Trophoblast cell (in vitro differentiated cells and primary cell): ENCODE measurements around the gene CDH26.

Experiments used
- DNase-seq, 2 donors: peaks; one replicate each; pipeline ENCODE4 v3.0.0-alpha.2; 2016
- H2AFZ ChIP-seq: 2 replicates; pipeline ENCODE4 v1.6.1; 2013; ENCODE audit warnings: low read length, moderate library complexity, mild to moderate bottlenecking; ENCODE audit not compliant: insufficient read depth, poor library complexity
- H2AK5ac ChIP-seq: 2 replicates; pipeline ENCODE4 v1.6.1; 2013; ENCODE audit warnings: mild to moderate bottlenecking, low read length
- H2BK120ac ChIP-seq: 2 replicates; pipeline ENCODE4 v1.6.1; 2013; ENCODE audit warnings: low read length, mild to moderate bottlenecking, moderate library complexity; ENCODE audit not compliant: insufficient read depth, poor library complexity
- H2BK12ac ChIP-seq: 2 replicates; pipeline ENCODE4 v1.6.1; 2013; ENCODE audit warnings: mild to moderate bottlenecking, low read length, moderate library complexity
- H2BK5ac ChIP-seq: 2 replicates; pipeline ENCODE4 v1.6.1; 2013; ENCODE audit warnings: low read length, low read depth, moderate library complexity, mild to moderate bottlenecking; ENCODE audit not compliant: poor library complexity
- H3K14ac ChIP-seq: 2 replicates; pipeline ENCODE4 v1.6.1; 2013; ENCODE audit warnings: mild to moderate bottlenecking, low read length
- H3K18ac ChIP-seq: 2 replicates; pipeline ENCODE4 v1.6.1; 2013; ENCODE audit warnings: mild to moderate bottlenecking, low read length
- H3K23ac ChIP-seq: 2 replicates; pipeline ENCODE4 v1.6.1; 2013; ENCODE audit warnings: low read length
- H3K27ac ChIP-seq: 2 replicates; pipeline ENCODE4 v1.5.1; 2013; ENCODE audit warnings: low read depth, mild to moderate bottlenecking, inconsistent platforms, low read length, moderate library complexity
- H3K27me3 ChIP-seq: 2 replicates; pipeline ENCODE4 v1.6.1; 2013; ENCODE audit warnings: inconsistent platforms, mild to moderate bottlenecking, low read length, moderate library complexity; ENCODE audit not compliant: insufficient read depth
- H3K36me3 ChIP-seq, 2 experiments: 1 replicate in 1 of 2; 2 replicates in 1 of 2; pipeline ENCODE4 v1.6.1; 2013; ENCODE audit warnings: low read length in 2 of 2, mild to moderate bottlenecking in 2 of 2, moderate library complexity in 1 of 2; ENCODE audit not compliant: insufficient read depth in 2 of 2, control insufficient read depth in 1 of 2
- H3K4ac ChIP-seq: 2 replicates; pipeline ENCODE4 v1.6.1; 2013; ENCODE audit warnings: low read depth, mild to moderate bottlenecking, low read length, moderate library complexity
- H3K4me1 ChIP-seq, 2 experiments: 1 replicate in 1 of 2; 2 replicates in 1 of 2; pipeline ENCODE4 v1.6.1; 2013; ENCODE audit warnings: low read length in 2 of 2, mild to moderate bottlenecking in 2 of 2, moderate library complexity in 1 of 2; ENCODE audit not compliant: insufficient read depth in 2 of 2, control insufficient read depth in 1 of 2
- H3K4me2 ChIP-seq: 2 replicates; pipeline ENCODE4 v1.6.1; 2013; ENCODE audit warnings: inconsistent platforms, mild to moderate bottlenecking, low read length, moderate library complexity
- H3K4me3 ChIP-seq: 2 replicates; pipeline ENCODE4 v1.5.1; 2013; ENCODE audit warnings: mild to moderate bottlenecking, low read depth, low read length, inconsistent platforms
- H3K79me1 ChIP-seq: one replicate; pipeline ENCODE4 v1.6.1; 2013; ENCODE audit warnings: low read length
- H3K79me2 ChIP-seq: 2 replicates; pipeline ENCODE4 v1.6.1; 2013; ENCODE audit warnings: low read length, mild to moderate bottlenecking; ENCODE audit not compliant: control insufficient read depth, insufficient read depth, poor library complexity
- H3K9ac ChIP-seq: 2 replicates; pipeline ENCODE4 v1.6.1; 2013; ENCODE audit warnings: mild to moderate bottlenecking, low read length
- H3K9me3 ChIP-seq: 2 replicates; pipeline ENCODE4 v1.6.1; 2013; ENCODE audit warnings: low read depth, mild to moderate bottlenecking, control low read depth, inconsistent platforms, low read length; ENCODE audit not compliant: insufficient read depth
- H4K12ac ChIP-seq: 2 replicates; pipeline ENCODE4 v1.6.1; 2013; ENCODE audit warnings: low read depth, mild to moderate bottlenecking, low read length, moderate library complexity
- H4K8ac ChIP-seq: 2 replicates; pipeline ENCODE4 v1.6.1; 2013; ENCODE audit warnings: low read depth, mild to moderate bottlenecking, low read length, moderate library complexity
- H4K91ac ChIP-seq: one replicate; pipeline ENCODE4 v1.6.1; 2013; ENCODE audit warnings: low read depth, mild to moderate bottlenecking, low read length, moderate library complexity
- WGBS: extraction: QIAGEN DNeasy Blood & Tissue Kit; methylation state at CpG from one replicate; pipeline ENCODE4 v1.1.7; 2013; ENCODE audit warnings: missing lambda C conversion rate; ENCODE audit not compliant: insufficient read length, insufficient coverage; ENCODE audit errors: extremely low coverage; 5-methylcytosine and 5-hydroxymethylcytosine counted together

CDH26 gene

GRCh38 chr20:59994697-59995122, 36.5 kb downstream of the CDH26 start:
- WGBS = no CpG with 5 or more reads among the region's 5 CpGs
- Histone ChIP-seq H4K12ac (no peak overlapping the region), H3K9me3 (no peaks in the 10 kb centered on the region), H3K4me2 (peak overlapping the region; percentile 66), H3K27me3 (no peaks in the 10 kb centered on the region), H3K79me1 (no peaks in the 10 kb centered on the region), H4K8ac (peak overlapping the region; percentile 30), H3K36me3 (no peaks in the 10 kb centered on the region), H2AK5ac (no peak overlapping the region), H3K4me1 (peaks cover 0 to 12% of the 10 kb centered on the region in 2 experiments), H2AFZ (no peak overlapping the region), H4K91ac (no peak overlapping the region), H3K18ac (no peak overlapping the region), H2BK120ac (no peak overlapping the region), H2BK5ac (no peak overlapping the region), H2BK12ac (no peak overlapping the region), H3K4ac (no peak overlapping the region), H3K27ac (no peak overlapping the region), H3K14ac (no peak overlapping the region), H3K9ac (no peak overlapping the region), H3K79me2 (no peaks in the 10 kb centered on the region), H3K23ac (no peak overlapping the region), H3K4me3 (no peak overlapping the region)
- DNase-seq = peak; percentile 33 to 52

GRCh38 chr20:59996108-59996507, 37.9 kb downstream of the CDH26 start:
- H3K79me2 ChIP-seq = no peaks in the 10 kb centered on the region
- DNase-seq = no peak
- H3K4me3 ChIP-seq = no peak overlapping the region
- H3K9me3 ChIP-seq = no peaks in the 10 kb centered on the region
- no peak overlapping the region for H4K91ac ChIP-seq
- no peaks in the 10 kb centered on the region for H3K36me3 ChIP-seq
- no peak overlapping the region for H4K8ac ChIP-seq
- no peak overlapping the region for H3K27ac ChIP-seq
- H3K14ac ChIP-seq = no peak overlapping the region
- H4K12ac ChIP-seq = no peak overlapping the region
- H3K4me1 ChIP-seq = peaks cover 0 to 14% of the 10 kb centered on the region in 2 experiments
- no peak overlapping the region for H3K4ac ChIP-seq
- no peak overlapping the region for H3K18ac ChIP-seq
- no peak overlapping the region for H3K9ac ChIP-seq
- H2BK12ac ChIP-seq = no peak overlapping the region
- H3K79me1 ChIP-seq = no peaks in the 10 kb centered on the region
- H3K4me2 ChIP-seq = no peak overlapping the region
- H3K27me3 ChIP-seq = no peaks in the 10 kb centered on the region
- no CpG with 5 or more reads among the region's 1 CpG for WGBS
- no peak overlapping the region for H3K23ac ChIP-seq
- H2BK120ac ChIP-seq = no peak overlapping the region
- H2AFZ ChIP-seq = no peak overlapping the region
- H2BK5ac ChIP-seq = no peak overlapping the region
- H2AK5ac ChIP-seq = no peak overlapping the region

GRCh38 chr20:59997896-59998295, 39.7 kb downstream of the CDH26 start:
- DNase-seq = no peak
- Histone ChIP-seq H4K12ac (no peak overlapping the region), H3K79me2 (no peaks in the 10 kb centered on the region), H3K27ac (no peak overlapping the region), H3K23ac (no peak overlapping the region), H2BK12ac (no peak overlapping the region), H2BK120ac (no peak overlapping the region), H3K36me3 (no peaks in the 10 kb centered on the region), H3K4me1 (peaks cover 0 to 14% of the 10 kb centered on the region in 2 experiments), H2AK5ac (no peak overlapping the region), H2AFZ (no peak overlapping the region), H3K4me3 (no peak overlapping the region), H3K79me1 (no peaks in the 10 kb centered on the region), H4K8ac (no peak overlapping the region), H3K4ac (no peak overlapping the region), H3K27me3 (no peaks in the 10 kb centered on the region), H3K14ac (no peak overlapping the region), H3K9me3 (no peaks in the 10 kb centered on the region), H3K9ac (no peak overlapping the region), H3K18ac (no peak overlapping the region), H2BK5ac (no peak overlapping the region), H3K4me2 (no peak overlapping the region), H4K91ac (no peak overlapping the region)
- no CpG with 5 or more reads among the region's 2 CpGs for WGBS

- Histone ChIP-seq H3K27me3 (no peaks in the 10 kb centered on the region), H2BK12ac (no peak overlapping the region), H2BK120ac (no peak overlapping the region), H3K9me3 (no peaks in the 10 kb centered on the region), H4K12ac (no peak overlapping the region), H3K79me2 (no peaks in the 10 kb centered on the region), H3K4me2 (no peak overlapping the region), H3K4ac (no peak overlapping the region), H3K18ac (no peak overlapping the region), H3K9ac (no peak overlapping the region), H3K36me3 (no peaks in the 10 kb centered on the region), H3K14ac (no peak overlapping the region), H3K4me3 (no peak overlapping the region), H2AK5ac (no peak overlapping the region), H2BK5ac (no peak overlapping the region), H2AFZ (no peak overlapping the region), H4K91ac (no peak overlapping the region), H3K23ac (no peak overlapping the region), H3K4me1 (peaks cover 0 to 10% of the 10 kb centered on the region in 2 experiments), H4K8ac (no peak overlapping the region), H3K79me1 (no peaks in the 10 kb centered on the region), H3K27ac (no peak overlapping the region)
- no peak for DNase-seq
- no CpG with 5 or more reads among the region's 3 CpGs for WGBS
Measured at GRCh38 chr20:59999502-59999901, 41.3 kb downstream of the CDH26 start.
